BLaER1 treated with 17β-estradiol and CSF1 and Interleukin-3, amounts not matched to agents 10 nM and 100 nM (cell line): ENCODE measurements around the gene PSG2.
A peak's percentile ranks its signal among the peaks of the same experiment; 100 is the strongest.
"Not testable (repeated sequence)": the region's sequence is repeated elsewhere in the genome, so short reads cannot be mapped to it uniquely, and the experiment has no call there.

ENCODE experiments used
- H3K27ac ChIP-seq, 11 experiments: shearing (Covaris generic); formaldehyde crosslinking; 2 replicates each; pipeline ENCODE4 v1.8.1; 2022
- H3K27me3 ChIP-seq, 11 experiments: shearing (Covaris generic); formaldehyde crosslinking; 2 replicates each; pipeline ENCODE4 v1.8.1; 2022
- H3K36me3 ChIP-seq, 11 experiments: shearing (Covaris generic); formaldehyde crosslinking; 2 replicates each; pipeline ENCODE4 v1.8.1; 2022
- H3K4me1 ChIP-seq, 10 experiments: shearing (Covaris generic); formaldehyde crosslinking; 2 replicates each; pipeline ENCODE4 v1.8.1; 2022
- H3K4me2 ChIP-seq, 11 experiments: shearing (Covaris generic); formaldehyde crosslinking; 2 replicates each; pipeline ENCODE4 v1.8.1; 2022
- H3K4me3 ChIP-seq, 10 experiments: shearing (Covaris generic); formaldehyde crosslinking; 2 replicates each; pipeline ENCODE4 v1.8.1; 2022
- H3K9ac ChIP-seq, 11 experiments: shearing (Covaris generic); formaldehyde crosslinking; 2 replicates each; pipeline ENCODE4 v1.8.1; 2022
- H3K9me3 ChIP-seq, 11 experiments: shearing (Covaris generic); formaldehyde crosslinking; replicated peaks in 1 of 11; 2 replicates each; pipeline ENCODE4 v1.8.1; 2022
- H4K20me1 ChIP-seq, 11 experiments: shearing (Covaris generic); formaldehyde crosslinking; 2 replicates each; pipeline ENCODE4 v1.8.1; 2022
- Cebpa-rat ChIP-seq, 11 experiments: shearing (Covaris generic); IDR thresholded peaks; 2 replicates each; pipeline ENCODE4 v1.8.1; 2022

Gene PSG2

DNA sequence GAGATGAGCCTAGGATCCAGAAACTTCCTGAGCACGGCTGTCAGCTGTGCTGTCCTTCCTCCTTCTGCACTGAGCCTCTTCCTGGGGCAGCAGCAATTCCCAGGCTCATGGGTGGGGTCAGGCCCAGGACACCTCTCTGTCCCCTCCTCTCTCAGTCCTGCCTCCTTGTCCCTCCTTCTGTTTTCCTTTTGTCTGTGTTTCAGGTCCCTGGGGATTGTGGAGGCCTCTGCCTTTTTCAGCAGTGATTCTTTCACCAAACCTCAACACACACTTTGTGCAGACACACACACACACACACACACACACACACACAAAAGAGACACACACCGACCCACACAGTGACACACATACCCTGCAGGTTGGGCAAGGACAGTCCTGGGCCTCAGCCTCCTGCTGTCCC is at the start of gene PSG2:
Gene PSG2, minus strand, starts transcription at position 101 of the 400 bp plus-strand sequence. CDS start 132 bp downstream, outside the sequence.
- H3K36me3 ChIP-seq, H3K4me3 ChIP-seq, H3K27me3 ChIP-seq, H3K27ac ChIP-seq, H3K9me3 ChIP-seq, H4K20me1 ChIP-seq, H3K9ac ChIP-seq: not testable (repeated sequence)
- peak within 1 kb of the TSS in 4 of 11 experiments; percentile 12 to 20 (median 18); a peak in 5 of 22 replicates for H3K4me2 ChIP-seq
- H3K4me1 ChIP-seq = peaks cover 0 to 15% (median 9%) of the 10 kb centered on the region in 10 experiments; a peak in 9 of 20 replicates

DNA sequence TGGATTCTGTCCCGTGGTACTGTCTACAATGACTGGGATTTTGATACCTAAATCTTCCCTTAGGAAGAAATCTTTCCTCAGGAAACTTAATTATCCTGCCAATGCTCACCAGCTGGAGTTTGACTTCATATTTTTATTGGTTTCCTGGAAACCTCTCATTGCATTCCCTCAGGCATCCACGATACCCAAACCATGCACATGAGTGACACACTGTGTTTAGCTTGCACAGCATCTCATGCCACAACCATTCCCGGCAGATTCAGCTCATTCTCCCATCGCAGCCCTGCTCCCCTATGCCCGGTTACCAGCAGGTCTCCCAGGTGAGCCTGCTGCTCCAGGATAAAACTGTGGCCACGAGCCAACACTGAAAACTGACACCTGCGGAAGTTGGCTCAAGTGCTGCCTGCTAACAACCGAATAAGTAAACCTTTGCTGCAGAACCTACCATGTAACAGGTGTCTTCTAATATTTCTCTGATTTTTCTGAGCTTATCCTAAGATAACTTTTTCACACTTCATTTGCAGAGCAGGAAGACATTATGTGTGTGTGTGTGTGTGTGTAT is 48.9 kb upstream of the PSG2 start:
- H3K9ac ChIP-seq, H3K9me3 ChIP-seq, H3K4me3 ChIP-seq: not testable (repeated sequence)

DNA sequence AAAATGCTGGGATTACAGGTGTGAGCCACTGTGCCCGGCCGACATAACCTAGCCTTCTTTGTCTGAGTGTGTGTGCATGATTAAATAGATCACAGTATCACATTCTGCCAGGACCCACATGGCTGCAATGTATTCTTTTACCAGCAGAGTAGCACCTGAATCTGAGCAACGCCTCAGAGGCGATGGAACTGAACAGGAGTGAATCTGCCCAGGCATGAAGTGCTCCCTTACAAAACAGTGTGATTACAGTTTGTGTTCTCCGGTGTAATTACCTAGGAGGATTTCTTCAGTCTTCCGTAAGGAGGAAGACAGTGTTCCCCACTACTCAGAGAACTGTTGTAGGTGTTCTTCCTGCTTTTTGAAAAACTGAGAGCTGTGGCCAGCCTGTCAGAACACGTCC is 46.7 kb upstream of the PSG2 start:
- not testable (repeated sequence) for H3K9ac ChIP-seq, H3K27ac ChIP-seq, H4K20me1 ChIP-seq

More for the DNA sequence above, 48.9 kb upstream of the PSG2 start:
- not testable (repeated sequence) for H3K4me1 ChIP-seq, H3K36me3 ChIP-seq, H3K4me2 ChIP-seq, H3K27me3 ChIP-seq, H3K27ac ChIP-seq, H4K20me1 ChIP-seq

DNA sequence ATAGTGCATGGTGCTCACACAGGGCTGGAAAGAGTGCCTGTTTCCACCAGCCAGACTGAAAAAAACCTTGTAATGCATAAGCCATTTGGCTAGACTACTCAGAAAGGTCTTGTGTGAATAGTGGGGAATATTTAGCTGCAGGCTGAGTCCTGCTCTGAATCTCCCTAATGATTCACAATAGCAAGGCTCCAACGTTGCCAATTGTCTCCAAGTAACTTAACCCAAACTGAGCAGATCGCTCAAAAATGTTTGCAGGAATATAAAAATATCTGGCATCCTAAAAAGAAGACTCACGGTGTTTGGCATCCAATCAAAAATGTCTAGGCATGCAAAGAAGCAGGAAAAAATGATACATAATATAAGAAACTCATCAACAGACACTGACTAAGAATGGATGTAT is 44.8 kb upstream of the PSG2 start:
- not testable (repeated sequence) for H3K27ac ChIP-seq, H3K4me2 ChIP-seq, H3K4me3 ChIP-seq, H3K27me3 ChIP-seq, H3K9me3 ChIP-seq, H4K20me1 ChIP-seq, H3K4me1 ChIP-seq, H3K9ac ChIP-seq, H3K36me3 ChIP-seq

More for the DNA sequence above, 46.7 kb upstream of the PSG2 start:
- H3K9me3 ChIP-seq, H3K36me3 ChIP-seq, H3K4me2 ChIP-seq, H3K27me3 ChIP-seq, H3K4me1 ChIP-seq, H3K4me3 ChIP-seq: not testable (repeated sequence)

DNA sequence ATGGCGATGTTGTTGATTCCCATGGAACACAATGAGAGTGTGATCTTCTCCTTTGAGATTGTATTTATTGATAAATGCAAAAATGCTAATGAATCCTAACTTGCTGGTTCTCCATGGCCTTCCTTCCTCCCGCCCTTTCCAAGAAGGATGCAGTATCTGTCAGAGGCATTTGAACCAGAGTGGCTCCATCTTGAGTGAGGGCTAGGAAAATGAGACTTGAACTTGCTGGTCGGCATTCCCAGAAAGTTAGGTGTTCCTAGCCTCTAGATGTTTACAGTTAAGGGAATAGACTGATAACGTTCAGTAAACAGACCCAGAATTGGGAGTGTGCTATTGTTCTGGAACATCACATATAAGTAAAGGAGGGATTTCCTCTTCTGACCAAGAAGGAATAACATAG is 44.2 kb upstream of the PSG2 start:
- H3K36me3 ChIP-seq = no peaks in the 10 kb centered on the region
- no peaks in the 10 kb centered on the region for H4K20me1 ChIP-seq
- no peaks in the 10 kb centered on the region for H3K4me1 ChIP-seq
- TF ChIP-seq Cebpa-rat (IDR thresholded peaks at IDR 0.05) = no peak
- H3K9ac ChIP-seq = no peak overlapping the region
- no peak overlapping the region for H3K4me3 ChIP-seq
- H3K4me2 ChIP-seq = no peak overlapping the region
- no peaks in the 10 kb centered on the region for H3K9me3 ChIP-seq
- H3K27me3 ChIP-seq = no peaks in the 10 kb centered on the region
- no peak overlapping the region for H3K27ac ChIP-seq

DNA sequence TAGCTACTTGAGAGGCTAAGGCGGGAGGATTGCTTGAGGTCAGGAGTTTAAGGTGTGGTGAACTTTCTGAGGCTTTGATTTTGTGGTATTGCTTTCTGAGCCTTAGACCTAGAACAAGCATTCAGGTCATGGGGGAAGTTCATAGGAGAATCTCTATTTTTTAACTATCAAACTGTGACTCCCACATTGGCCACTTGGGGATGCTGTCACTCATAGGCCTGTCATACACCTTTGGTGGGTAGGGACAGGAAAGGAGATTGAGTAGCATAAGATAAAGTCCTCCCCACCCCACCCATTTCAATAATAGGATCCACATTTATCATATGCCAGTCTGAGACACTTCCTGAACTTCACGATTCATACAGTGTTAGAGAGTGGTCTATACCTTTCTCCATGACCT is 41.9 kb upstream of the PSG2 start:
- Histone ChIP-seq H4K20me1 (no peaks in the 10 kb centered on the region), H3K4me2 (no peak overlapping the region), H3K9ac (no peak overlapping the region), H3K9me3 (no peaks in the 10 kb centered on the region), H3K27me3 (no peaks in the 10 kb centered on the region), H3K4me3 (no peak overlapping the region), H3K4me1 (no peaks in the 10 kb centered on the region), H3K27ac (no peak overlapping the region), H3K36me3 (no peaks in the 10 kb centered on the region)
- TF ChIP-seq Cebpa-rat (IDR thresholded peaks at IDR 0.05) = no peak

DNA sequence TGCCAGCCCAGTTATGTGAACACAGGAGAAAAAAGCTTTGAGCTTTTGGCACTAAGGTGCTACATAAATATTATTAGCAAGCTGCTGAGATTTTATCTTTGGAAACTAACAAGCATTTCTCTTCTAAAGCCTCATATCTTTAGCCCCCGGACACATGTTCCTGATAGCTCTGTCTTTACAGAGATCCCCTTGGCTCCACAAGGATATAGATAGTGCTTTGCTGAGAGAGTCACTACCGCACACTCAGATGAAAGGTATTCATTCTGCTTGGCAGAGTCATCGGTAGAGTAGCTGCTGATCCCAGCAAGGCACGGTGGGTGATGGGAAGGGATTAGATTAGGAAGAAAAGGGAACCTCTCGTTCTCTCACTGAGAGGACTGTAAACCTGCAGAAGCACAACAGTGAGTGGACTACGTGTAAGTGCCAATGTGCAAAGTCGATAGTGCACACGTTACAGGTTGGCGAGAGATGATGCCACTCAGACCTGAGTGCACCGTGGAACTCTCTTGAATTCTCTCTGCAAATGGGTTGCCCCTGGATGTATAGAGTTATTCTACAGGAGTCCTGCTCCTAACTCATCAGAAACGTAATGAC is 38.0 kb upstream of the PSG2 start:
- peaks cover 0 to 13% (median 7%) of the 10 kb centered on the region in 11 experiments; a peak in 15 of 22 replicates for H3K9me3 ChIP-seq
- H3K27me3 ChIP-seq, H3K4me1 ChIP-seq, H4K20me1 ChIP-seq, H3K4me2 ChIP-seq, H3K9ac ChIP-seq, H3K4me3 ChIP-seq, H3K36me3 ChIP-seq, H3K27ac ChIP-seq: not testable (repeated sequence)

DNA sequence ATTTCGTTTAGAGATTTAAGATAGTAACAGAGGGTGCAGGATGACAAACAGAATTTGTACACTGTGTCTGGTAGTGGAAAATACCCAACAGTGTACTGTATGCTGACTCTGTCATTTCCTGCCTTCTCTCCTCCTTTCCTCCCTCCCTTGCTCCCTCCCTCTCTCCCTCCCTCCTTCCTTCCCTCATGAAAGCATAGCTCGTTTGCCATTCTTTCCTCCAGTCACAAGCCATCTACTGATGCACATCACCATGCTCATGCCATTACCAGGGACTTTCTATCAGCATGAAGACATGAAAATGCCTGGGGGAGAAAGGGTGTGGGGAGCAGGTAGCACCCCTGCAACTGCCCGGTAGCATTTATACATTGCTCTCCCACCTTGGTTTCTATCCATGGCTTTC is 37.0 kb upstream of the PSG2 start:
- H3K4me2 ChIP-seq, H3K27ac ChIP-seq, H4K20me1 ChIP-seq, H3K4me3 ChIP-seq, H3K36me3 ChIP-seq, H3K4me1 ChIP-seq, H3K9ac ChIP-seq, H3K27me3 ChIP-seq: not testable (repeated sequence)
- H3K9me3 ChIP-seq = peaks cover 9 to 23% (median 17%) of the 10 kb centered on the region in 11 experiments; a peak in 21 of 22 replicates

DNA sequence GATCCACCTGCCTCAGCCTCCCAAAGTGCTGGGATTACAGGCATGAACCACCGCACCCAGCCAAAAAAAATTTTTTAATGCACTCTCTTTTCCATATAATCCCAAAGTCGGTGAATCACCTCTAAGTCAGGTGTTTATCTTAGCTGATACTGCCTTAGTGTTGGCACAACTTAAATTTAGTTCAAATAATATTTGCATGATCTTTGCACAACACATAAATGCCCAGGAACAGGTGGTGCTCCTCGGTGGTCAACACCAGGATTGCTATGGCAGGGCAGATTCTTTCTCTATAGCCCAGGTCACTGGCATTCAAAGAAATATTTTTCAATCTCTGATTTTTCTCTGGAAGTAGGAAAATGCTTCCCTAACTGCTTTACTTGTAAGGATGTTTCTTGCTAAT is 33.9 kb upstream of the PSG2 start:
- not testable (repeated sequence) for H3K9ac ChIP-seq, H3K36me3 ChIP-seq, H3K27ac ChIP-seq, H4K20me1 ChIP-seq, H3K4me3 ChIP-seq, H3K4me1 ChIP-seq, H3K27me3 ChIP-seq, H3K4me2 ChIP-seq
- H3K9me3 ChIP-seq = peaks cover 17 to 37% (median 27%) of the 10 kb centered on the region in 11 experiments; a peak in 21 of 22 replicates

DNA sequence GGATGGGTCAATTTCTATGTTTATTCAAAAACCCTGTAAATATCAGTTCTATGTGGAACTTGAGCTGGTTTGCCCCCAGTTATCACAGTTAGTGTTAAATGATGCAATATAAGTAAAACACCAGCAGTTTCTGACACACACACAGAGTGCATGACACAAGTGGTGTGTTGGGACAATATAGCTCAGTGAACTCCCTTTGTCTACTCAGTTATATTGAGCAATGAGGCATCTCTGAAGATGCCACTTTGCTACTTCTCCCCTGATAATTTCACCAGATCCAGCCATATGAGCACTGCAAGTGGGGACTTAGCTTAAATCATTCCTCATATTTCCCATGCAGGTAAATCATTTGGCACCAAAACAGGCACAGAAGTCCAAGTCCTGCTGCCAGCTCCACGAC is 33.0 kb upstream of the PSG2 start:
- not testable (repeated sequence) for H4K20me1 ChIP-seq, H3K4me1 ChIP-seq, H3K9ac ChIP-seq, H3K36me3 ChIP-seq, H3K27me3 ChIP-seq, H3K4me3 ChIP-seq, H3K27ac ChIP-seq, H3K4me2 ChIP-seq
- peaks cover 17 to 37% (median 27%) of the 10 kb centered on the region in 11 experiments; a peak in 21 of 22 replicates for H3K9me3 ChIP-seq

DNA sequence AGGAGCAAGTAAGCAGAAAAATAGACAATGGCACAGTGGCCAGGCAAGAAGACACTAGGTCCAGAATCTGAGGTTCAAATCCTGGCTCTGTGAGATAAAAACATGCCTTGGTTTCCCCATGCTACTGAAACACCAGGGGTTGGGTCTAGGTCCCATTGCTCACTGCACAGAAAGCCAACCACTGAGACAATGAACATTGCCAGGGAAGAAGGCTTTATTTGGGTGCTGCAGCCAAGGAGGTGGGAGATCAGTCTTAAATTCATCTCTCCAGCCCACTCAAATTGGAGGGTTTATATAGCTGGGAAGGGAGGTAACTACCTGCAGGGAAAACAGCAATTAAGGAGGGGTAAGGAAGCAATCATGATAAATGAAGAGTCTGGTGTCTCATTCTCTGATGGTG is 32.6 kb upstream of the PSG2 start:
- H3K27me3 ChIP-seq, H3K4me1 ChIP-seq, H3K4me2 ChIP-seq, H4K20me1 ChIP-seq, H3K27ac ChIP-seq, H3K36me3 ChIP-seq, H3K4me3 ChIP-seq, H3K9ac ChIP-seq: not testable (repeated sequence)
- peaks cover 17 to 37% (median 27%) of the 10 kb centered on the region in 11 experiments; a peak in 21 of 22 replicates for H3K9me3 ChIP-seq

DNA sequence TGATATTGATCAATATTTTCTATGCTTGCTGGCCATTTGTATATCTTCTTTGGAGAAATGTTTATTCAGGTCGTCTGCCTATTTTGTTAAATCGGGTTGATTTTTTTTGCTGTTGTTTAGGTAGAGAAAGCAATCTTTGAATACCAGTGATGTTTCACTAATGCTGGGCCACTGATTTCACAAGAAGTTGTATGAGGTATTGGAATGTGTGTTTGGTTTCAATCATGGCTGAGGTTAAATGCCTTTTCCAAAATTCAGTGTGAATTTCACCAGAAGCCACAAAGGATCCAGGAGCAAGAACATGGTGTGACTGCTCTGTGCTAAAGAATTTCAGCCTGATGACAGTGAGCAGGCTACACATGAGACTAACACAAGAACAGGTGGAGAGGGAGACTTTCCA is 32.1 kb upstream of the PSG2 start:
- not testable (repeated sequence) for H3K4me1 ChIP-seq, H3K9ac ChIP-seq, H3K36me3 ChIP-seq, H3K4me2 ChIP-seq, H3K27me3 ChIP-seq, H3K4me3 ChIP-seq, H3K27ac ChIP-seq, H4K20me1 ChIP-seq
- peaks cover 17 to 37% (median 27%) of the 10 kb centered on the region in 11 experiments; a peak in 21 of 22 replicates for H3K9me3 ChIP-seq

DNA sequence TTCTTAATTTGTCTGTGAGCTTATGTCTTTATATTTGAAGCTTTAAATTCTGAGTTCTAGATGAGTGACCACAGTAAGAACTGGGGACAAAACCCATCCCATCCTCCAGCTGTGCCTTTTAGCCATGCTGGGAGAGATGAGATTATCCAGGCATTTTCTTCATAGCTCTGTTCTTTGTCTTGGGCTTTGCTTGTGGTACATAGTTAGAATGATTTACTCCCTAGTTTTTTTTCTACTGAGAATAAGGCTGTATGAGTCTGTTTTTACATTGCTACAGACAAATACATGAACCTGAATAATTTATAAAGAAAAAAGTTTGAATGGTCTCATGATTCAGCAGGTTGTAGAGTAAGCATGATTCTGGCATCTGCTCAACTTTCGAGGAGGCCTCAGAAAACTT is 24.9 kb upstream of the PSG2 start:
- H3K27me3 ChIP-seq, H3K4me3 ChIP-seq, H3K27ac ChIP-seq, H3K9ac ChIP-seq, H3K36me3 ChIP-seq, H3K4me1 ChIP-seq, H3K4me2 ChIP-seq, H4K20me1 ChIP-seq: not testable (repeated sequence)
- peaks cover 21 to 31% (median 27%) of the 10 kb centered on the region in 11 experiments for H3K9me3 ChIP-seq
